Fibroblast of pulmonary artery (primary cell): ENCODE results near the gene FBXW4.

Experiments used
- DNase-seq: peaks from one replicate; pipeline ENCODE4 v3.0.0-alpha.2; 2010; ENCODE audit warnings: low read depth
- H3K4me3 ChIP-seq: replicated peaks from 2 replicates; pipeline ENCODE4 v1.5.1; 2011; ENCODE audit warnings: low read depth, mild to moderate bottlenecking, control low read depth, low read length, moderate library complexity
- CTCF ChIP-seq: IDR thresholded peaks from 2 replicates; pipeline ENCODE4 v1.5.1; 2011; ENCODE audit warnings: mild to moderate bottlenecking, control low read depth, low read length, inconsistent platforms; ENCODE audit errors: missing control alignments

The FBXW4 gene

GRCh38 chr10:101716891-101717659 is 22.1 kb upstream of the FBXW4 start:
- no peak overlapping the region for H3K4me3 ChIP-seq
- DNase-seq: no peak
- TF ChIP-seq CTCF: no peak

DNA sequence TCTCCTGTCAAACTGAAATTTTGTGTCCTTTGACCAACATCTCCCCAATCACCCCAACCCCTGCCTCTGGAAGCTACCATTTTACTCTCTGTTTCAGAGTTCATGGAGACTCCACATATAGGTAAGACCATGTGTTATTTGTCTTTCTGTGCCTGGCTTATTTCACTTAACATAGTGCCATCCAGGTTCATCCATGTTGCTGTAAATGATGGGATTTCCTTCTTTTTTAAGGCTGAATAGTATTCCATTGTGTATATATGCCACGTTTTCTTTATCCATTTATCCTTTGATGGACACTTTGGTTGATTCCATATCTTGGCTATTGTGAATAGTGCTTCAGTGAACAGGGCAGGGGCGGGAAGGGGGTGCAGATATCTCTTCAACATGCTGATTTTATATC is 18.0 kb upstream of the FBXW4 start:
- no peak for DNase-seq
- no peak overlapping the region for H3K4me3 ChIP-seq
- TF ChIP-seq CTCF: no peak

DNA sequence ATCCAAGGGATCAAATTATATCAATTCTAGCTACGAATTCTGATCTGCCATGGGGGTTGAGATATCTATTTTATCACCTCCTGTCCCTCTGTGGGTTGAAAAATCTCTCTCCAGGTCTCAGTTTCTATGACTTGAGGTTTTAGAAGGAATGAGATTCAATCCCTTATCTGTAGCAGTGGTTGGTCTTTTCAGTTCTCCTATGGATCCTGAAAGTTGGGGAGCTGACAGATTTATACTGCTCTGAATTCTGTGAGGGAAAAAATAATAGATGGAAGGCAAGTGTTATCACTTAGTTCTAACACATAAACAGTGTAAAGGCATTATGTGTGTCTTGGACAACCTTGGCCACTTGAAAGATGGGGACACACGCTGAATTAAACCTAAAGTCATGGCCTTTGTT is 15.8 kb upstream of the FBXW4 start:
- no peak for DNase-seq
- TF ChIP-seq CTCF: no peak

GRCh38 chr10:101710059-101710695 is 15.2 kb upstream of the FBXW4 start:
- no peak overlapping the region for H3K4me3 ChIP-seq
- no peak for DNase-seq
- TF ChIP-seq CTCF: peak; percentile 11

More for the DNA sequence above, 15.8 kb upstream of the FBXW4 start:
- H3K4me3 ChIP-seq: no peak overlapping the region

GRCh38 chr10:101709359-101710058 is 14.5 kb upstream of the FBXW4 start:
- DNase-seq: no peak
- no peak for TF ChIP-seq CTCF
- no peak overlapping the region for H3K4me3 ChIP-seq

- TF ChIP-seq CTCF: no peak
- no peak for DNase-seq
- H3K4me3 ChIP-seq: no peak overlapping the region
Measured at GRCh38 chr10:101708870-101709269, 13.9 kb upstream of the FBXW4 start.
